GM08714 (cell line): ENCODE results near the gene ARHGAP30.
A peak's percentile ranks its signal among the peaks of the same experiment; 100 is the strongest.
"Not testable (repeated sequence)": the region's sequence is repeated elsewhere in the genome, so short reads cannot be mapped to it uniquely, and the experiment has no call there.

Source experiments
- H3K4me3 ChIP-seq: fragments of 200-500 bp; sonication (Bioruptor generic); 2 replicates; pipeline ENCODE4 v1.5.1; 2014; ENCODE audit warnings: mild to moderate bottlenecking, low read length, inconsistent platforms
- ZNF274 ChIP-seq: IDR thresholded peaks from 2 replicates; pipeline ENCODE4 v1.6.1; 2012; ENCODE audit warnings: mild to moderate bottlenecking, low read depth, low read length

The ARHGAP30 gene

DNA sequence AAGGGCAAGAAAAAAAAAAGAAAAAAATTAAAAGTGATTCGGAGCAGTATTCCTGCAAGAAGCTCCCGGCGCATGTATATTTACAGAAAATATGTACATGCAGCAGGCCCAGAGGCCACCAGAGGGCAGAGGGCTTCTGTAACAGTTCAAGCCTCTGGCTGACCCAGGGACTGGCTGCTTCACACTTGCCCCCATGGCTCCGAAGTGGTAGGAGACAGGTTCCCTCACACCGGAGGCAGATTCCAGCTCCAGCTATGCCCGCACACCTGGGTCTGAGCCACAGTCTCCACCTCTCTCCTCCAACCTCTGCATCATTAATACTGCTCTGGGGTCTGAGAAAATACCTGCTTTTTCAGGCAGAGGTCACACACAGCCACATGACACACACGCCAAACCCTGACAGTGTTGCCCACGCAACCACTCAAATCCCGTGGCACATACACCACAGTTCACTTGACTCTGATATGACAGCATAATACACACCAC is 2.2 kb upstream of the ARHGAP30 start:
- no peak overlapping the region for H3K4me3 ChIP-seq
- no peak for TF ChIP-seq ZNF274

- H3K4me3 ChIP-seq, result no peak overlapping the region
- no peak for TF ChIP-seq ZNF274
Measured at GRCh38 chr1:161070761-161071160, 1.1 kb upstream of the ARHGAP30 start.

- TF ChIP-seq ZNF274, result no peak
- H3K4me3 ChIP-seq, result peak overlapping the region; percentile 73
Measured at GRCh38 chr1:161069241-161069640, 450 bp downstream of the ARHGAP30 start.

GRCh38 chr1:161068306-161069234 is 1.1 kb downstream of the ARHGAP30 start:
- no peak for TF ChIP-seq ZNF274
- peak overlapping the region; percentile 73 for H3K4me3 ChIP-seq

DNA sequence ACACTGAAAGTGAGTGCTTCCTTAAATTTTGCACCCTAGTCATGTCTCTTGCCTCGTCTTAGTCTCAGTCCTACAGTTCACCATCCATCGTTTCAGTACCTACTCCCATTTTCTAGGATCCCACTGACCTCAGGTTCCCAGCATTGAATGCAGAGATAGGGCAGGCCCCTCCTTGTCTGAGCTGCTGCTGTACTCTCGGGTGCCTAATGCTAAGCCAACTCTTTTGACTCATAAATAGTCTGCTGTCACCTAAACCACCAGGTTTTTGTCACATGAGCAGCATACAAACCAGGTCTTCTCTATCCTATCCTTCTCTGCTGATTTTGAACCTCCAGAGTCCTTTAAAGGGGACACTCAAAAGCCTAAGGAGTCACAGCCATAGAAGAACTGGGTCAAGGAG is 3.0 kb downstream of the ARHGAP30 start:
- H3K4me3 ChIP-seq, result no peak overlapping the region; the same call in 1 of the 2 replicates

GRCh38 chr1:161065681-161066080 is 4.0 kb downstream of the ARHGAP30 start:
- H3K4me3 ChIP-seq, result not testable (repeated sequence)

More for the DNA sequence above, 3.0 kb downstream of the ARHGAP30 start:
- TF ChIP-seq ZNF274, result no peak

DNA sequence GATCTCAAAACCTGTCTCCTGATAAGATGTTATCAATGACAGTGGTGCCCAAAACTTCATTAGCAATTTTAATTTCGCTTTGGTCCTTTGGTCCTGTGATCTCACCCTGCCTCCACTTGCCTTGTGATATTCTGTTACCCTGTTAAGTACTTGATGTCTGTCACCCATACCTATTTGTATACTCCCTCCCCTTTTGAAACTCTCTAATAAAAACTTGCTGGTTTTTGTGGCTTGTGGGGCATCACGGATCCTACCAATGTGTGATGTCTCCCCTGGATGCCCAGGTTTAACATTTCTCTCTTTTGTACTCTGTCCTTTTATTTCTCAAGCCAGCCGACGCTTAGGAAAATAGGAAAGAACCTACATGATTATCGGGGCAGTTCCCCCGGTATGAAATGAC is 5.8 kb downstream of the ARHGAP30 start:
- H3K4me3 ChIP-seq, result not testable (repeated sequence)

DNA sequence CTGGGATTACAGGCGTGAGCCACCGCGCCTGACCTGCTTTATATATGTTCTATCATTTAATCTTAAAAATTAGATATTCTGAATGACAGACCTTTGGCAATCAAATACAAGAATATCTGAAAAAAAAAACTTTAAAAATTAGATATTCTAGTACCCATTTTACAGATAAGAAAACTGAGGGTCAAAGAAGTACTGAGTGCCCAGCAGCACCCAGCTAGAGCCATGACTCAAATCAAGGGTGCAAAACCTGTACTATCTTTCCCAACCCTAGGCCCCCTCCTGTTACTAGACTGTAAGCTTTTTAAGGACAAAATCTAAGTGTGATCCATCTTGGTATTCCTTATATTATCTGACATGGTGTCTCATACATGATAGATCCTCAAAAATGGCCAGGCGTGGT is 8.3 kb downstream of the ARHGAP30 start:
- no peak for TF ChIP-seq ZNF274
- H3K4me3 ChIP-seq, result no peak overlapping the region

- no peak overlapping the region for H3K4me3 ChIP-seq
- TF ChIP-seq ZNF274, result no peak
Measured at GRCh38 chr1:161059293-161059692, 10.4 kb downstream of the ARHGAP30 start.

DNA sequence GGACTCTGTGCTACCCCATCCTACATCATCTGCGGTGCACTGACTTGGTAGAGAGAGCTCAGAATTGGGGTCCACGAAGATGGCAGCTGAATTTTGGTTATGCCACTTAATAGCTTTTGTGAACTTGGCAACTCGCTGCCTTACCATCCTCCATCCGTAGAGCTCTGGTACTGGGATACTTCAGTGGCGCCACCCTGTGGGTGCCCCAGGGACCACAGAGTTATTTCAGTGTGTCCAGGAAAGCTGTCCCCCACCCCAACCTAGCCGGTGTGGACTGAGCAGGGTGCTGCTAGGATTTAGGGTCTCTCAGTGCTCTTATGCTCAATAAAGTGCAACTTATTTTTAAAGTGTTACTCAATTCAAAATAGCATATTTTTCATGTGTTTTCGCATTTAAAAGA is 14.9 kb downstream of the ARHGAP30 start:
- H3K4me3 ChIP-seq, result no peak overlapping the region
- no peak for TF ChIP-seq ZNF274

DNA sequence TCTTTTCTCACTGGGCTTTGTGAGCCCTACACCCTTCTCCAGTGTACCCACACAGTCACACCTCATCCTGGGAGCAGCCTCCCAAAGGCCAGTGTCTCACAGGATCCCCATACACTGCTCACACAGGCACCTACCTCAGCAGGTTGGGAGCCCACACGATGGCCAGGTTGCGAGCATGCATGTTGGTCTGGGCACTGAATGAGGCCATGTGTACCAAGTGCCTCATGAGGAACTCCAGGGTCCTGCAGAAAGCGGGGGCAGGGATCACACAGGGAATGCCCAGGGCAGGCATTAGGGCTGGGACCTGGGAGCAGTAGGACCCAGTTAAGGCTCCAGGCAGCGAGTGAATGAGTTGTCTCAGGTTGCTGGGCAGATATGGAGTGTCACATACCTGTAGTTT is 15.5 kb downstream of the ARHGAP30 start:
- TF ChIP-seq ZNF274, result no peak
- no peak overlapping the region for H3K4me3 ChIP-seq

DNA sequence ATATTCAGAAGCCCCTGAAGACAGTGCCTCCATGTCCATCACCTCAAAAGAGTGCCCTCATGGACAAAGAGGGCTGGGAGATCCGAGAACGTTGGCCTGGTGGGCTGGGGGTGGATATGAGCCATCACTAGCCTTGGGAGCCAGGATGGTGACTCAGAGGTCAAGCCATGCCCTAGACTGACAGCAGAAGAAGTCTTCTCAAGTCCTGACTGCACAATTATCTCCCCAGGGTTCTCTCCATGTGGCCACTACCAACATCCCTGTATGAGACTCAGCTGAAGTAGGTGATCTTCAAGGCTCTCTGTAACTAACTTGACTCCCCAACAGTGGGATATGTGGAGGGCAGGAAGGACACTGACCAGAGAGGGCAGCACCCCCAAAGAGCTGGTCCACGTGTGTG is 16.8 kb downstream of the ARHGAP30 start:
- TF ChIP-seq ZNF274, result no peak
- no peak overlapping the region for H3K4me3 ChIP-seq

- no peak overlapping the region for H3K4me3 ChIP-seq
- no peak for TF ChIP-seq ZNF274
Measured at GRCh38 chr1:161051219-161051618, 18.5 kb downstream of the ARHGAP30 start.

DNA sequence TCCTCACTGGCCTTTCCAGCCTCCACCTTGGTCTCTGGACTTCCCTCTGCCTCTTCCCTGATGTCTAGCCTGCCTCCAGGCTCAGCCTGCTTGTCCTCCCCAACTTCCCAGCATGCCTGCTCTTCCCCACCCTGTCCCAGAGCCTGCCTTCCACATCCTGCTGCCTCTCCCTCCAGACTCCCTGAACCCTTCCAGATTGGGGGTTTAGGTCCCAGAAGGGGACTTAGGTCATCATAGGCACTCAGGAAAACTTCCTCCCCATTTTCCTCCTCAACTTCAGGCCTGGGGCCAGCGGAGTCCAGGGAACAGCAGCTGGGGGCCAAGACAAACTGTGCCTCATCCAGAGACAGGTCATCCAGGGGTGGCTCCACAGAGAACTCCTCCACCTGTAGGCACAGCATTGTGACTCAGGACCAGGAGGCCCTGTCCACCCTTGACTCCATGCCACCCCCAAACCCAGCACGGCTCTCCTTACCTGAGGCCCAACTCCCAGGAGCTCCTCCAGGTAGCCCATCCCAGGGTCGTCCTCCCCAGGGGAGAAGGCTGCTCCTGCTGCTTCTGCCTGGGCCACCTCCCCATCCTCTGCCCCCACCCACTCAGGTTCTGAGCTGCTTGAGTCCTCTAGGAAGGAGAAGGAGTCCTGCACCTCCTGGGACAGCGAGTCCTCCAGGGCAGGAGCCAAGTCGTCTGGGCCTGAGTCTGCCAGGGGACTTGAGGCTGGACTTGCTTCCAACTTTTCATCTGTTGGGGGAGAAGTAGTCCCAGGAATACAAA is 20.6 kb downstream of the ARHGAP30 start:
- H3K4me3 ChIP-seq, result no peak overlapping the region
- peak; percentile 52; the same call in 1 of the 2 replicates for TF ChIP-seq ZNF274
